A549 (cell line): Measurements from ENCODE around the gene TAF4B. TPM values are rescaled to one million over a fixed set of nuclear protein-coding genes. Genes with fewer than 3 reads are reported as not detected.

Source experiments
- ATAC-seq, 2 experiments: fragments of 200-7000 bp in 1 of 2; fragments of >200 bp in 1 of 2; cut with Nextera tagmentation in 1 of 2; cut with Tn5 transposase in 1 of 2; 3 replicates each; pipeline versions ENCODE4 v1.8.0 to v1.9.1; 2018 to 2020; ENCODE audit warnings: mild to moderate bottlenecking in 1 of 2, moderate library complexity in 1 of 2
- CTCF ChIA-PET: fragments of 300-600 bp; sonication (Branson Sonifier 250); formaldehyde crosslinking; extraction: SDS; loops from one replicate; lab custom pipeline; 2021; ENCODE audit warnings: antibody characterized with exemption, inconsistent platforms; lab: Yijun Ruan, JAX
- POLR2A ChIA-PET: fragments of 350-600 bp; formaldehyde crosslinking; extraction: SDS; loops from one replicate; lab custom pipeline; 2021; ENCODE audit warnings: antibody characterized with exemption, inconsistent platforms; lab: Yijun Ruan, JAX
- DNase-seq, 2 experiments: peaks; one replicate each; pipeline versions ENCODE4 v3.0.0 to v3.0.0-alpha.2; 2011 to 2016; ENCODE audit warnings: low read depth in 1 of 2, low spot score in 1 of 2
- FAIRE-seq: peaks from 2 replicates; lab custom pipeline; 2011; peaks lifted over from hg19 to GRCh38; lab: Jason Lieb, UNC
- H3K27ac ChIP-seq, 2 experiments: fragments of >200 bp; sonication (Bioruptor Twin); formaldehyde crosslinking; 3 replicates each; pipeline ENCODE4 v1.5.1; 2016 to 2017
- H3K4me1 ChIP-seq: fragments of >200 bp; sonication (Bioruptor Twin); formaldehyde crosslinking; 3 replicates; pipeline ENCODE4 v1.6.1; 2016
- H3K4me2 ChIP-seq: fragments of >200 bp; sonication (Bioruptor Twin); formaldehyde crosslinking; 3 replicates; pipeline ENCODE4 v1.6.1; 2016
- H3K4me3 ChIP-seq: fragments of >200 bp; sonication (Bioruptor Twin); formaldehyde crosslinking; 3 replicates; pipeline ENCODE4 v1.5.1; 2016
- H3K9me3 ChIP-seq: fragments of >200 bp; sonication (Bioruptor Twin); formaldehyde crosslinking; 3 replicates; pipeline ENCODE4 v1.6.1; 2016
- BHLHE40 ChIP-seq: IDR thresholded peaks from 2 replicates; pipeline ENCODE4 v1.6.1; 2012; ENCODE audit warnings: low read depth, low read length, inconsistent platforms
- CBX8 ChIP-seq: fragments of 200-600 bp; sonication (generic); IDR thresholded peaks from 2 replicates; pipeline ENCODE4 v1.6.1; 2016
- CEBPB ChIP-seq, 2 experiments: fragments of >200 bp in 1 of 2; sonication (Bioruptor Twin) in 1 of 2; formaldehyde crosslinking in 1 of 2; IDR thresholded peaks; 2 replicates each; pipeline ENCODE4 v1.6.1; 2012 to 2016
- EP300 ChIP-seq, 2 experiments: fragments of >200 bp; sonication (Bioruptor Twin); formaldehyde crosslinking; IDR thresholded peaks; 2 replicates in 1 of 2; 3 replicates in 1 of 2; pipeline ENCODE4 v1.6.1; 2016 to 2017
- HDAC2 ChIP-seq: fragments of 200-600 bp; sonication (generic); IDR thresholded peaks from 2 replicates; pipeline ENCODE4 v1.6.1; 2016
- HOXB13 ChIP-seq: fragments of 250-450 bp; sonication (Bioruptor Pico); IDR thresholded peaks from 2 replicates; pipeline ENCODE4 v1.5.0; 2020; ENCODE audit warnings: low read depth, mild to moderate bottlenecking, moderate library complexity
- HOXB5 ChIP-seq: fragments of 250-450 bp; sonication (Bioruptor Pico); IDR thresholded peaks from 2 replicates; pipeline ENCODE4 v1.5.0; 2020; ENCODE audit warnings: mild to moderate bottlenecking, moderate library complexity
- JUN ChIP-seq, 2 experiments: fragments of >200 bp; sonication (Bioruptor Twin); formaldehyde crosslinking; IDR thresholded peaks; 2 replicates in 1 of 2; 3 replicates in 1 of 2; pipeline ENCODE4 v1.6.1; 2016 to 2017
- JUNB ChIP-seq: fragments of >200 bp; sonication (Bioruptor Twin); formaldehyde crosslinking; IDR thresholded peaks from 2 replicates; pipeline ENCODE4 v1.6.1; 2016
- KDM1A ChIP-seq: fragments of 200-600 bp; sonication (generic); IDR thresholded peaks from 2 replicates; pipeline ENCODE4 v1.6.1; 2016; ENCODE audit warnings: low read depth, mild to moderate bottlenecking
- MAZ ChIP-seq: fragments of 150-350 bp; IDR thresholded peaks from 2 replicates; pipeline ENCODE4 v1.6.1; 2014; ENCODE audit warnings: antibody characterized with exemption, low read depth, low read length, borderline replicate concordance
- MYC ChIP-seq: IDR thresholded peaks from 2 replicates; pipeline ENCODE4 v1.6.1; 2012; ENCODE audit warnings: mild to moderate bottlenecking, inconsistent platforms, low read length, improper control_type of control experiment, borderline replicate concordance
- NFE2L2 ChIP-seq: fragments of 150-350 bp; conservative IDR thresholded peaks from 2 replicates; pipeline ENCODE4 v1.6.1; 2014; ENCODE audit warnings: low read length
- NPAS2 ChIP-seq: fragments of 250-450 bp; sonication (Bioruptor Pico); IDR thresholded peaks from 2 replicates; pipeline ENCODE4 v1.8.0; 2022; ENCODE audit warnings: mild to moderate bottlenecking, moderate library complexity, borderline replicate concordance
- NR3C1 ChIP-seq: fragments of >200 bp; sonication (Bioruptor Twin); formaldehyde crosslinking; IDR thresholded peaks from 3 replicates; pipeline ENCODE4 v1.6.1; 2017
- POLR2A ChIP-seq: IDR thresholded peaks from 2 replicates; pipeline ENCODE4 v1.6.1; 2012; ENCODE audit warnings: mild to moderate bottlenecking, low read length
- POLR2AphosphoS2 ChIP-seq: conservative IDR thresholded peaks from 2 replicates; pipeline ENCODE4 v1.6.1; 2012; ENCODE audit warnings: low read length, improper control_type of control experiment, inconsistent platforms
- RFX5 ChIP-seq: fragments of 450-650 bp; IDR thresholded peaks from 2 replicates; pipeline ENCODE4 v1.7.1; 2014; ENCODE audit warnings: antibody characterized with exemption, mild to moderate bottlenecking, moderate library complexity
- SMC3 ChIP-seq: fragments of >200 bp; sonication (Bioruptor Twin); formaldehyde crosslinking; IDR thresholded peaks from 3 replicates; pipeline ENCODE4 v1.6.1; 2018; ENCODE audit warnings: inconsistent platforms
- SREBF2 ChIP-seq: fragments of 450-650 bp; IDR thresholded peaks from 2 replicates; pipeline ENCODE4 v1.6.1; 2014; ENCODE audit warnings: mild to moderate bottlenecking, moderate library complexity
- ZC3H11A ChIP-seq: fragments of 450-650 bp; IDR thresholded peaks from 2 replicates; pipeline ENCODE4 v1.6.1; 2014; ENCODE audit warnings: antibody characterized with exemption, mild to moderate bottlenecking
- ZNF302 ChIP-seq: fragments of 250-450 bp; sonication (Bioruptor Pico); IDR thresholded peaks from 2 replicates; pipeline ENCODE4 v1.9.0; 2021; ENCODE audit warnings: inconsistent platforms, mild to moderate bottlenecking, moderate library complexity
- WGBS: methylation state at CpG from one replicate; pipeline ENCODE4 v1.1.6; 2017; ENCODE audit errors: missing lambda C conversion rate; 5-methylcytosine and 5-hydroxymethylcytosine counted together
- polyA plus RNA-seq, 4 experiments: library from polyadenylated mRNA; depleted of rRNA in 3 of 4; stranded (reverse); fragments of >200 nt; fragmentation: RNase III in 1 of 4; extraction: RNeasy Plus Mini Kit Qiagen cat#74134 plus additional on column Dnase treatment in 1 of 4; gene quantifications; 2 replicates in 3 of 4; 3 replicates in 1 of 4; pipeline ENCODE4 v1.2.3, GENCODE V29; 2011 to 2017
- TF ChIP-seq, protein P1 (sequence below): IDR thresholded peaks from 2 replicates; pipeline ENCODE4 v1.6.1; 2012
- TF ChIP-seq, protein P2 (sequence below): fragments of >200 bp; sonication (Bioruptor Twin); formaldehyde crosslinking; IDR thresholded peaks from 2 replicates; pipeline ENCODE4 v1.6.1; 2016
- TF ChIP-seq, protein P3 (sequence below): fragments of 250-450 bp; sonication (Bioruptor Pico); IDR thresholded peaks from 2 replicates; pipeline ENCODE4 v1.5.0; 2020; ENCODE audit warnings: low read depth, mild to moderate bottlenecking, moderate library complexity
- TF ChIP-seq, protein P4 (sequence below): fragments of 200-600 bp; sonication (generic); IDR thresholded peaks from 2 replicates; pipeline ENCODE4 v1.6.1; 2016; ENCODE audit warnings: antibody characterized with exemption, mild to moderate bottlenecking, moderate library complexity

Gene TAF4B
- polyA plus RNA-seq, 2 of the 4 experiments (the other 2 are of a cell fraction) = 2.5 to 5.6 TPM

DNA sequence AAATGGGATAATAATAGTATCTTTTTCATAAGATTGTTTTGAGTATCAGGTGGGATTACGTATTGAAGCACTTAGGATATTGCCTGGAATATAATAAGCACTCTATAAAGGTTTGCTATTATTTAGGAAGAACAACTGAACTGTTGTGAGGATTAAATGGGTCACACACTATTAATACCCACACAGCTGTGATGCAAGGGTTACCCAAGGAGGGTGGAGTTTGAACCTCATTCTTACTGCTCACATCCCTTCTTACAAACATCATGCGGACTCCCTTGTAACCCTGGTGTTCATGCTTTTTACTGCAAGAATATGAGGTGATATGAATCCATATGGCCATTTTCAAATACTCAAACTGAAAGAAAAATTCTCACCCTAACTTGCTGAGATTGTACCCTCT, 208.6 kb downstream of the TAF4B start:
- H3K4me3 ChIP-seq = no peak overlapping the region
- ChIA-PET CTCF (no interaction called here), POLR2A (no interaction called here)
- DNase-seq (no peak), ATAC-seq (no peak), FAIRE-seq (no peak)
- H3K9me3 ChIP-seq = no peaks in the 10 kb centered on the region
- peak overlapping the region; percentile 88 to 90 for H3K27ac ChIP-seq
- H3K4me1 ChIP-seq = peaks cover 30% of the 10 kb centered on the region
- no peak for TF ChIP-seq NPAS2
- no peak for TF ChIP-seq RFX5
- TF ChIP-seq NFE2L2 = no peak
- no peak for TF ChIP-seq SMC3
- 65% methylated on average over 2 of the region's 2 CpGs for WGBS
- peak overlapping the region; percentile 71 for H3K4me2 ChIP-seq

DNA sequence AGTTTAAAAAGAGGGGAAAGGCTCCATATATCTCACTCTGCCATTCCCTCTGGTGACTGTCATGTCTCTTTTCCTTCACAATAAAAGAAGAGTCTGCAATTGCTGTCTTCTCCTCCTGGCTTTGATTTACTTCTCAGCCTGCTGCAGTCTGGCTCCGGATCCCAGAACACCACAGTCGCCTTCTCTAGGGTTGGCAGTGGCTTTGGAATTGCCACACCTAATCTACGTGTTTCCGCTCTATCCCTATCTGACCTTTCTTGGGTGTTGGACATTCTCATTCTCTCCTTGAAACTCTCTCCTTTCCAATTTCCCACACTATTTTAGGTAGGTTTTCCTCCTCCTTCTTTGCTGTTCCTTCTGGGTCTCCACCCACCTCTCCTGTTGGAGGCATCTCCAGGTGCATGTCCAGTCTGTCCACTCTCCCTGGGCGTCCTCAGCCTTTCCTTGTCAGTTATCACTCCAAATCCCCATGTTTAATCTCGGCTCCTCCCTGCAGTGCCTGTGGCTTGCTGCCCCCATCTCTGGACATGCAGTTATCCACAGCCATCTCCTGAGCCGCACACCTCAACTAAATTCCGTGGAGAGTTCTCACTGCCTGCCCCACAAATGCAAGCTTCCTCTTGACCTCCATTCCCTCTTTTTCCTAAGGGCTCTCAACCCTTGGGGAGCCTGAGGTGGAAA, 209.3 kb downstream of the TAF4B start:
- POLR2A ChIA-PET = interaction anchor here (0.5 to 0.6 kb wide), 2 partner anchors 79 to 221 kb away, joined by 3 read pairs; no protein-coding TSS in a partner anchor
- peak in 1 of 2 experiments; percentile 30; a peak in 2 of 6 replicates for ATAC-seq
- Histone ChIP-seq H3K4me2 (peak overlapping the region; percentile 71), H3K4me1 (peaks cover 26% of the 10 kb centered on the region), H3K4me3 (peak overlapping the region; percentile 27), H3K9me3 (no peaks in the 10 kb centered on the region), H3K27ac (peak overlapping the region; percentile 88 to 90)
- DNase-seq = no peak
- WGBS = 83% methylated on average over 8 of the region's 8 CpGs
- no peak for FAIRE-seq
- no peak for TF ChIP-seq MAZ
- TF ChIP-seq BHLHE40 = no peak
- TF ChIP-seq, protein P1, sequence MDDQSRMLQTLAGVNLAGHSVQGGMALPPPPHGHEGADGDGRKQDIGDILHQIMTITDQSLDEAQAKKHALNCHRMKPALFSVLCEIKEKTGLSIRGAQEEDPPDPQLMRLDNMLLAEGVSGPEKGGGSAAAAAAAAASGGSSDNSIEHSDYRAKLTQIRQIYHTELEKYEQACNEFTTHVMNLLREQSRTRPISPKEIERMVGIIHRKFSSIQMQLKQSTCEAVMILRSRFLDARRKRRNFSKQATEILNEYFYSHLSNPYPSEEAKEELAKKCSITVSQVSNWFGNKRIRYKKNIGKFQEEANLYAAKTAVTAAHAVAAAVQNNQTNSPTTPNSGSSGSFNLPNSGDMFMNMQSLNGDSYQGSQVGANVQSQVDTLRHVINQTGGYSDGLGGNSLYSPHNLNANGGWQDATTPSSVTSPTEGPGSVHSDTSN = no peak
- no peak for TF ChIP-seq CBX8
- TF ChIP-seq, protein P2, sequence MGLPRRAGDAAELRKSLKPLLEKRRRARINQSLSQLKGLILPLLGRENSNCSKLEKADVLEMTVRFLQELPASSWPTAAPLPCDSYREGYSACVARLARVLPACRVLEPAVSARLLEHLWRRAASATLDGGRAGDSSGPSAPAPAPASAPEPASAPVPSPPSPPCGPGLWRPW = no peak
- TF ChIP-seq RFX5 = no peak
- TF ChIP-seq NR3C1 = no peak
- CTCF ChIA-PET = no interaction called here

DNA sequence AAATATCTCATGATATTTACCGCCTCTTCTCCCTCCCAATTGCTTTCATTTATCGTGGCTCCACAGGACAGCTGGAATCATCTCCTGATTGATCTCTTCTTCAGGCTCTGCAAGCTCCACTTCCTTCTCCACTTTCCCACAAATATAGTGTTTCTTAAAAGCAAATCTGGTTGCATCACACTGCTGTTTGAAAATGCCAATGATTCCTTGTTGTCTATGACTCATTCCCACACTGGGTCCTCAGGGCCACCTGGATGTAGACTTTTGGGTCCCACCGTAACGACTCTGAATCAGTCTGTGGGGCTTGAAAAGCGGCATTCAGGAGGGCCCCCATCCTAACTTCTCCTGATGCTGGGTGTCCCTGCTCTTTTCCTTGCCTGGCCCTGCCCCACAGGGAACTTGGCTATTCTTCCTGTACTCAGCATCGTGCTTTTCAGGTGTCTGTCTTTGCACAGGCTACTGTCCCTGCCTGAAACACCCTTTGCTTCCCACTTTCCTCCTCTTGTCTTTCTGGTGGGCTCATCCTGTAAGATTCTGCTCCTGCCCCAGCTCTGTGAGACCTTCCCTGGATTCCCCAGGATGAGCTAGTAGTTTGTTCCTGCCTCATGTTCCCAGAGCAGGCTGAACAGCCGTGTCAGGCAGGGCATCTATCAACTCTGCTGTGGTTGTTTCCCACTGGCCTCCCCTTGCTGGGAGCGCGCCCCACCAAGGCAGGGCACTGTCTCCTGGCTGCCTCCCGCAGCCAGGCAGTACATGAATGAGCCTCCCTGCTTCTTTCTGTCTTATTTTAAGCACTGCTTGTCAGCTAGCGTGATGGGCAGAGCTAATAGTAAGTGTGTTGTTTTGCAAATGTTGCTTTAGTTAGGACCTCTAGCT, 210.2 kb downstream of the TAF4B start:
- Histone ChIP-seq H3K4me2 (peak overlapping the region; percentile 71), H3K9me3 (no peaks in the 10 kb centered on the region), H3K4me3 (peak overlapping the region; percentile 27; the same call in 2 of the 3 replicates), H3K4me1 (peaks cover 26% of the 10 kb centered on the region), H3K27ac (peak overlapping the region; percentile 88 to 90)
- ChIA-PET POLR2A (interaction anchor here (0.5 kb wide), 1 partner anchor 78 kb away, joined by 3 read pairs; no protein-coding TSS in a partner anchor), CTCF (interaction anchor here (0.6 to 1.9 kb wide), 3 partner anchors 31 to 274 kb away, joined by 3 to 6 read pairs (median 3); no protein-coding TSS in a partner anchor)
- WGBS = 51% methylated on average over 11 of the region's 11 CpGs
- DNase-seq (peak; percentile 52 to 82), ATAC-seq (peak; percentile 81 to 91), FAIRE-seq (no peak)
- no peak for TF ChIP-seq POLR2A
- TF ChIP-seq HDAC2 = no peak
- TF ChIP-seq JUNB = peak; percentile 61; the same call in 1 of the 2 replicates
- no peak for TF ChIP-seq SREBF2
- TF ChIP-seq, protein P1 = no peak
- TF ChIP-seq, protein P3, sequence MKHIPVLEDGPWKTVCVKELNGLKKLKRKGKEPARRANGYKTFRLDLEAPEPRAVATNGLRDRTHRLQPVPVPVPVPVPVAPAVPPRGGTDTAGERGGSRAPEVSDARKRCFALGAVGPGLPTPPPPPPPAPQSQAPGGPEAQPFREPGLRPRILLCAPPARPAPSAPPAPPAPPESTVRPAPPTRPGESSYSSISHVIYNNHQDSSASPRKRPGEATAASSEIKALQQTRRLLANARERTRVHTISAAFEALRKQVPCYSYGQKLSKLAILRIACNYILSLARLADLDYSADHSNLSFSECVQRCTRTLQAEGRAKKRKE = no peak
- TF ChIP-seq JUN (IDR thresholded peaks at IDR 0.05) = peak in 1 of 2 experiments; percentile 38; a peak in 1 of 5 replicates
- TF ChIP-seq ZC3H11A = no peak
- no peak for TF ChIP-seq CBX8
- no peak for TF ChIP-seq HOXB13 (CRISPR knock-in tag)
- no peak for TF ChIP-seq MYC
- TF ChIP-seq, protein P4, sequence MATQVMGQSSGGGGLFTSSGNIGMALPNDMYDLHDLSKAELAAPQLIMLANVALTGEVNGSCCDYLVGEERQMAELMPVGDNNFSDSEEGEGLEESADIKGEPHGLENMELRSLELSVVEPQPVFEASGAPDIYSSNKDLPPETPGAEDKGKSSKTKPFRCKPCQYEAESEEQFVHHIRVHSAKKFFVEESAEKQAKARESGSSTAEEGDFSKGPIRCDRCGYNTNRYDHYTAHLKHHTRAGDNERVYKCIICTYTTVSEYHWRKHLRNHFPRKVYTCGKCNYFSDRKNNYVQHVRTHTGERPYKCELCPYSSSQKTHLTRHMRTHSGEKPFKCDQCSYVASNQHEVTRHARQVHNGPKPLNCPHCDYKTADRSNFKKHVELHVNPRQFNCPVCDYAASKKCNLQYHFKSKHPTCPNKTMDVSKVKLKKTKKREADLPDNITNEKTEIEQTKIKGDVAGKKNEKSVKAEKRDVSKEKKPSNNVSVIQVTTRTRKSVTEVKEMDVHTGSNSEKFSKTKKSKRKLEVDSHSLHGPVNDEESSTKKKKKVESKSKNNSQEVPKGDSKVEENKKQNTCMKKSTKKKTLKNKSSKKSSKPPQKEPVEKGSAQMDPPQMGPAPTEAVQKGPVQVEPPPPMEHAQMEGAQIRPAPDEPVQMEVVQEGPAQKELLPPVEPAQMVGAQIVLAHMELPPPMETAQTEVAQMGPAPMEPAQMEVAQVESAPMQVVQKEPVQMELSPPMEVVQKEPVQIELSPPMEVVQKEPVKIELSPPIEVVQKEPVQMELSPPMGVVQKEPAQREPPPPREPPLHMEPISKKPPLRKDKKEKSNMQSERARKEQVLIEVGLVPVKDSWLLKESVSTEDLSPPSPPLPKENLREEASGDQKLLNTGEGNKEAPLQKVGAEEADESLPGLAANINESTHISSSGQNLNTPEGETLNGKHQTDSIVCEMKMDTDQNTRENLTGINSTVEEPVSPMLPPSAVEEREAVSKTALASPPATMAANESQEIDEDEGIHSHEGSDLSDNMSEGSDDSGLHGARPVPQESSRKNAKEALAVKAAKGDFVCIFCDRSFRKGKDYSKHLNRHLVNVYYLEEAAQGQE = no peak
- peak; percentile 58 to 63; a peak in 3 of 5 replicates for TF ChIP-seq EP300 (IDR thresholded peaks at IDR 0.05)
- no peak for TF ChIP-seq KDM1A
- TF ChIP-seq HOXB5 (CRISPR knock-in tag) = no peak
- TF ChIP-seq CEBPB (IDR thresholded peaks at IDR 0.05) = peak; percentile 81 to 93
- TF ChIP-seq ZNF302 = no peak
- no peak for TF ChIP-seq NFE2L2
- no peak for TF ChIP-seq POLR2AphosphoS2
